CD4-positive, alpha-beta T cell treated with Interleukin-21 for 1 hour (primary cell): ENCODE data around the gene ADAMTS3.
"Not testable (repeated sequence)": the region's sequence is repeated elsewhere in the genome, so short reads cannot be mapped to it uniquely, and the experiment has no call there.

Source experiments
- DNase-seq: peaks from one replicate; pipeline ENCODE4 v3.0.0-alpha.2; 2020

The ADAMTS3 gene

DNA sequence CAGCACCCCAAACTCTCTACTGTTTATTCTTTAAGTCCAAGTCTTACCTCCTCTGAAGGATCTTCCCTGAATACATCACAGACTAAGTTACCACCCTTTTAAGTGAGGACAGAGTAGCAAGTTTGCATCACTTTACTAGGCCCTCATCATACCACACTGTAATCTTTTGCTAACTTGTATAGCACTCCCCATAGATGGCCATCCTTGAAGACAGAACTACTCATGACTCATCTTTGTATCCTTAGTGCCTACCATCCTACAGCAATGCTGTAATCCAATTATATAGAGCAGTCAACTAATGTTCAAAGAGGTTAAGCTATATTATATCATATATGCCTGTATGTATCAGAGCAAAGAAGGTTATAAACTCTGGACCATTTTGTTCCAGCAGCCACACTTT is 101.4 kb downstream of the ADAMTS3 start:
- no peak for DNase-seq

DNA sequence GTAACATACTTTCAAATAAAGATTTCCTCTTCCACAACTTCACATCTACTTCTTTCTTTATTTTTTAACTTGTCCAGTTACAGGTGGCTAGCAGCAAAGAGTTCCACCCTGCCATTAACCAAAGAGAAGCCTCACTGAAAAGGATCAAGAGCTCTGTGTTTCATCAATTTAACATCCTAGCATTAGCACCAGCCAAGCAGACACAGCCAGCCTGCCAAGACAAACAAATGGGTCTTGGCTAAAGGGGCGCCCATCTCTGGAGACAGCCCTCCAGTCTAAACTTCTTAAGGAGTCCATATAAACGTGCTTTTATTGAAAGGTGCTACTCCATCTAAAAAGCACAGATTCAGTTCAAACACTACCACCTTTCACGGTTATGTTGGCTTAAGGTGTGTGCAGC is 105.3 kb downstream of the ADAMTS3 start:
- DNase-seq = no peak

DNA sequence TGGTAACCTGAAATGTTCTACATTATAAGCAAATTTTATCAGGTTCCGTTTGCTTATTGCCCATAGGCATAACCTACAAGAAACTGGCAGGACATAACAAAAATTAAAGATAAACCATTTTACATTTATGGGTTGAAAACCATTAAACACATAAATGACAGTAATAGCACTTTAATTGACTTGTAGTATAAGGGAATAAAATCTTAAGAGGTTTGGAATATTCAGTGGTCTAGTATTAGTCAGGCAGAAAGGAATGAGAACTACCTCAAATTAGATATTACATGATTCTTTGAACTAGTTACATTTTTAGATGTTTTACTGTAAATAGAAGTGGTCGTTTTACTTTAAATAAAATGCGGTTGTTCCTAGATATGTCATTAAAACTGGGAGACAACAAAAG is 111.9 kb downstream of the ADAMTS3 start:
- no peak for DNase-seq

DNA sequence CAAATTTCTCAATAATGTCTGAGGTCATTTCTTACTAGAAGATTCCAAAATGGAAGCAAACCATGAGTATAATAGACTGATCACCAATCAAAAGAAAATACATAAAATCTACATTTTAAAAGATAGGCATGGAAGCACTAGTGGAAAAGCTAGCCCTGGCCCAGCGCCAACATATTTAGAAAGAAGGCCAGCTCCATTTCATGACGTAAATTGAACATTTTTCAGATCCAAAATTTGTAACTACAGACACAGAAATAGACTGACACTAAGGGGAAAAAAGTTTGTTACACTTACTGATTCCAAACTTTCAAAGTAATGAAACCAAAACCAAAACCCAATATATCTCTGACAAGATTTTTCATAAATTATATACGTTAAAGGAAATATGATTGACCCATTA is 117.7 kb downstream of the ADAMTS3 start:
- no peak for DNase-seq

DNA sequence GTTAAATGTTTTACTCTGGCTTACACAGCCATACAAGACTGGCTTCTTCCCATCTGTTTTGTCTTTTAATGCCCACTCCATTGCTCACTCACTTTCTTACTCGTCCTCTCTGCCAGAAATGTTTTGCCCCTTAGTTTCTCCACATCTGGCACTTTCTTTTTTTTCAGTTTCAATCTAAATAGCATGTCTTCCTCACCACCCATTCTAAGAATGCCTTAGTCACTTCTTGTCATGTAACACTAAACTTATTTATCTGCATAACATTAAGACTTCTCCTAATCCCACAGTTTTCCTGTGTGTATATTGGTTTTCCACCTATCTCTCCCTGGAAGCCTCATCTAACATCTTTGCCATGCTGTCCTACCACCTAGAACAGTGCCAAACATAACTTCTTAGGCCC is 119.3 kb downstream of the ADAMTS3 start:
- DNase-seq = no peak

DNA sequence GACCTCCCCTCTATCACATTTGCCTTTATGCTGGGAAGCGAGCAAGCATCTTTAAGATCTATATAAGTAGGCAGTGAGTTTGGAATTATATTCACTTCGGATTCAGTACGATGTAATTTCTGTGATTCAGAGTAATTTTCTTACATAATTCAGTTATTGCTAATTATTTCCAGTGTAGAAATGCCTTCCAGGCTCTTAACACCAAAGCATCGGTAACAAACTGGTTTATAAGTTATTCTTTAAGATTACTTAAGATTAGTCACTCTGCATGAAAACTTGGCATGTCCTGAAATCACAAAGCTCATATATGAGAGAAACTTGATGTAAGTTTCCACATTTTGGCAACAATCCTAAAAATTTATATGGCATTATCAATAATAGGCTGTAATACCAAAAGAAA is 120.8 kb downstream of the ADAMTS3 start:
- DNase-seq = no peak

DNA sequence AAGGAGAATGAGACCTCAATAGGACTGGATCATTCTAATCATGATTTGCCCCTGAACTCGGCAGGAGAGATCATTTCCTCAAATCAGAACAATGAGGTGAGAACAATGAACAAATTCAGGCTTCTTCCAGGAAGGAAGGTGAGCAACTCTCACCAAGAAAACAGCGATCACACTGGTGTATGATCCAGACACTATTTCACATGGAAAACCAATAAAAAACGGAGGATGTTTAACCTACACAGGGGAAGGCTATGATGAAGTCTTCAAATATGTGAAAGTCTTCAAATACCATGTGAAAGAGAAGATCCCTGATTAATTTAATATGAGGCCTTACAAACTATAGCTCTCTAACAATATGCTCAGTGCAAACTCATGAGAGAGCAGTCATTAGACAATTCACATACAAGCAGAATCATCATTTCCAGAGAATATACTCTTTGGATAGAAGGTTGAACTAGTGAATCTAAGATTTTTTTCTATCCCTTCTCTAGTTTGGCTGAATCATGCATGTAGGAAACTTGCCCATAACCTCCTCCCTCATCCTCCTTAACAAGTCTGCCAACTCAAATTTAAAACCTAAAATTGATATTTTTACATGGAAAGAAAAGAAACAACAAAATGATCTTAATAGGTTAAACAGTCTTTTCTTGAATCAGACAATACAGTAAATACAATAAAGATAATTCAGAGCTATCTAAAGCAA is 122.5 kb downstream of the ADAMTS3 start:
- DNase-seq = no peak

DNA sequence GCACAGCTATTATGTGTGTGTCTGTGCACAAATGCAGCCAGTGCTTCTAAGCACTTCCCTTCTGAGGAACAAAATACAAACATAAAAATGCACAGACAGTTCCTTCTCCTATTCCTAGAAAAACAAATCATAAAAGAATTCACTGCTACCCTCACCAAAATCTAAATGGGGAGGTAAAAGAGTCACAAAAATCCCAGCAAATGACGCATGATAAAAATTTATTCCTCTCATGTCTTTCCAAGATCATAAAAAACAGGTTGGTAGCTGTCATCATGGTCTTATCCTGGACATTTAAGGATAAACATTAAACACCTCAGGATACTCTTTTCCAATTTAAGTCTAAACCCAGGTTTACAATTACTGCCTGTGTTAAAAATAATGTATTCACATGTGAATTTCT is 124.9 kb downstream of the ADAMTS3 start:
- no peak for DNase-seq

DNA sequence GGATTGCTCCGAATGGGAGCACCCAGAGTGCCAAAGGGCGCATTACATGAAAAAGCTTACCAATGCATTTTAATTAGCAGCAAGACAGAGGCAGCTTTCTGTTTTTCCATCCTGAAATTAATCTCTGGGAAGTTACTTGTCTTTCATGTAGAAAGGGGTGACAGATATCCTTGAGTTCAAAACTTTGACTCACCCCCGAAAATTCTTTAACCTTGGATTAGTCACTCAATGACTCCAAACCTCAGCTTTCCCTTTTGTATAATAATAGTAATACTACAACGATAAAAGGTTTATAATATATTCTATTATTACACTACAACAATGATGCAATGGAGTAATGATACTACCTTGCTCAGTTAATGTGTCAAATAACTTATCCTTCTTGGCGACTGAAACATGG is 126.3 kb downstream of the ADAMTS3 start:
- DNase-seq = no peak

DNA sequence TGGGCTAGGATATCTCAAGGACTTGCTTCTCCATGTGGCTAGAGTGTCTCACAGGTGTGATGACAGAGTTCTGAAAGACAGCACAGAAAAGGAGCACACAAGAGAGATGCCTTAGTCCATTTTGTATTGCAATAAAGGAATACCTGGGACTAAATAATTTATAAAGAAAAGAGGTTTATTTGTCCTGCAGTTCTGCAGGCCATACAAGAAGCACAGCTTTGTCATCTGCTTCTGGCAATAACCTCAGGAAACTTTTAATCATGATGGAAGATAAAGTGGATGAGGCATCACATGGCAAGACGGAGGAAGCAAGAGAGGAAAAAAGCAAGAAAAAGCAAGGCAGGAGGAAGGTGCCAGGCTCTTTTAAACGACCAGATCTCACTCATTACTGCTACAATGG is 126.9 kb downstream of the ADAMTS3 start:
- no peak for DNase-seq

DNA sequence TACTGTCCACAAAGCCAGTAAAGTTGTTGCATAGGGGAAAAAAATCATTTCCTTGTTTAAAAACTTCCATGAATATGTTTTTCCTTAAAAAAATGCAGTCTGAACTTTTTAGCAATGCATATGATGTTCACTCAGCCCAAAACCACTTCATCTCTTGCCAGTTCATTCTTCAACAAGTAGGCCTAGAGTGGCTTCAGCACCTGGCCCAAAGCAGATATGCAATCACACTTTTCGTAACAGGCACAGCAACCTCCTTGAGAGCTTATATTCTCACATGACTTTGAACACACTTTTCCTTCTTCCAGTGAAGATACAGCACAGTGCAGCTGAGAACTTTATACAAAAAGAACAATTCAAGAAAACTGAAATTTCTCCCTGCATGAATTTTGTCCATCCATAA is 128.6 kb downstream of the ADAMTS3 start:
- no peak for DNase-seq

DNA sequence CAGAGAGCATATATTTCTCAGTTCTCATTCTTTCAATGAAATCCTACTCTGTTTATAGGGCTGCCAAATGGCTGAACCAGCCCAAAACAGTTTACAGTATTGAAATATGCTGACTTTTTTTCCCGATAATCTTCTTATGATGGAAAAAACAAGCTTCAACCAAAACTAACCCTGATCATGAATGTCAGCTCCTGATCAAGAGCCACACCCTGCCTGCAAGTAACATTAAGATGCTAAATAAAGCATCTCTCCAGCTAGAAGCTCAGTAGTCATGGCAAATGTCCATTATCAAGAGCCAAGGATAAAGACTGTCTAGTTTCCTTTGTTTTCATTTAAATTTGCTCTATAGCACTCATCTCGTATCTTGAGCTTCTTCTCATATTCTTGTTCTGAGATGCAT is 136.0 kb downstream of the ADAMTS3 start:
- no peak for DNase-seq

DNA sequence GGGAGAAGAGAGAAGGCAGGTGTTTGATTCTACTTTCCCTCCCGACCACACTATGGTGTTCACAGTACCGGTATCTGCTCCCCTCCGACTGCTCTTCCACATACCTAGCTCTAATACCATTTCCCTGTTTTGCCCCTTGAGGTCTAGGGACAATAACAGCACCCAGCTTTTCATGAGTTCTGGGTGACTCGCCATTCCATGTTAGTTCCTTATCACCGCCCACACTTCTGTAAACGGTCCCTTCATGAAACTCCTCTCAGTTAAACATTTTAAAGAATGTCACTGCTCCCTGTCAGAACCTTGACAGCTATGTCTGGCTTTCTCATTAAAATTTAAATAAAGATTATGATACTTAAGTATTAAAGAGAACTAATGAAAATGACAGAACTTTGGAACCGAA is 136.7 kb downstream of the ADAMTS3 start:
- no peak for DNase-seq

DNA sequence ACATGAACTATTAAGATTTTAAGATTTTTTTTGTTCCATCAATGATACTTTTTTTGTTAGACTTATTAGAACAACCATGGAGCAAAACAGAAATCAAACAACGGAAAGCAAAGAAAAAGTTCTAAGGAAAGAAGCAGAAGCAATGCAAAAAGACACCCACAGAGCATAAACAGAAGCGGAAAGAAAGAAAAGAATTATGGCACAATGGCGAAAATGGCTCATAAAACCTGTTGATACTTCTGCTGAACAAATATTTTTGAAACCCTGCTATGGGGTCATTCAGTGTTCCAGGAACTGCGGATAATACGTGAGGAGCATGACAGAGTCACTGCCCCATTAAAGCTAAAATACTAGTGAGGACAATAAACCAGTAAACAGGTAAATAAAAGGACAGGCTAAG is 138.0 kb downstream of the ADAMTS3 start:
- DNase-seq = no peak

DNA sequence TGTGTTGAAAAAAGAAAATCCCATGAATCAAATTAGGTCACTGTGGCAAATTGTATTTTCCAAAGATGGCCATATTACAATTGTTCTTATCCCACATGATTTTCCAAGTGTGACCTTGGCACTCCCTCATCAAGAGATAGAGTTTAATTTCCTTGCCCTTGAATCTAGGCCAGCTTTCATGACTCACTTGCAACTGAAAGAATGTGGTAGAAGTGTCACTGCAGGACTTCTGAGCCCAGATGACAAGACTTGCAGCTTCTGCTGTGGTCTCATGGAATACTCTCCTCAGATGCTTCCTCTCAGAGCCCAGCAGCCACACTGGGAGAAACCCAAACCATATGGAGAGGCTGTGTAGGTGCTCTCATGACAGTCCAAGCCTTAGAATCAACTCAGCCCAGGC is 139.0 kb downstream of the ADAMTS3 start:
- no peak for DNase-seq

DNA sequence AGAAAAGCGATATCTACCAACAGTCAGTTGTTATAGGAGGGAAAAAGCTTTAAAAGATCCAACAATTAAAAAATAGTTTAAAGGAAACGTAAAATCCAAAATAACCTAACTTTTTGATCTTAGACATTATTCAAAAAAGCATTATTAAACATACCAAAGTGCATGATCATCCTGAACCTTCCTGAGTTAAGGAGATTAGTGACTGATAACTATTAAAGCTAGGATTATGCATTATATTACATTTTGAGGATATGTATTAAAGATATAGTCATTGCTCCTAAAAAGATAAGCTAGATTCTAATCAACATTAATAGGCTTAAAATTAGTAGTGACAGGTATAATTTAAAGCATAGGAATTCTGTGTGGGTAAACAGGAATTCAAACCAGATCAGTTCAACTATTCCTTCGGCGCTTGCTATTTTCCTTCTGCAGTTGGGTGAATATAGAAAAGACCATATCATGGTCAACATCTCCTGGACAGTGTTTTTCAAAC is 139.6 kb downstream of the ADAMTS3 start:
- DNase-seq = no peak

DNA sequence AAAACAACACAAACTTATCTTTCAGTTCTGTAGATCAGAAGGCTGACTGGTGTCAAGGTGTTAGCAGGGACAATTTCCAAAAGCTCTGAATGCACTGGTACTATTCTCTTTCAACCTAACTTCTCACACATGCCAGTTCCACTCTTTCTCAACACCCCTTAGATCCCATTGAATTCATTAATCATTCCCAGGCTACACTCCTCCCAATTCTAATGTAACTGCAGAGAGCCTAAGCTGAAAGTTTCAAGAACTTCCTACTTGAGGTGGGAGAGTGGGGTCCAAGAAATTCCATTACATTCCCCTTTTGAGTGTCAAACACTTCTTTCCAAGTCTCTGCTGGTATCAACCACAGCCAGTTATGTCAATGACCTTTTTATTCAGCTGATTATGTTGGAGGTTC is 142.0 kb downstream of the ADAMTS3 start:
- DNase-seq = no peak

DNA sequence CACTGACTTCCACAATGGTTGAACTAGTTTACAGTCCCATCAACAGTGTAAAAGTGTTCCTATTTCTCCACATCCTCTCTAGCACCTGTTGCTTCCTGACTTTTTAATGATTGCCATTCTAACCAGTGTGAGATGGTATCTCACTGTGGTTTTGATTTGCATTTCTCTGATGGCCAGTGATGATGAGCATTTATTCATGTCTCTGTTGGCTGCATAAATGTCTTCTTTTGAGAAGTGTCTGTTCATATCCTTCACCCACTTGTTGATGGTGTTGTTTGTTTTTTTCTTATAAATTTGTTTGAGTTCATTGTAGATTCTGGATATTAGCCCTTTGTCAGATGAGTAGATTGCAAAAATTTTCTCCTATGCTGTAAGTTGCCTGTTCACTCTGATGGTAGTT is 143.1 kb downstream of the ADAMTS3 start:
- DNase-seq = not testable (repeated sequence)

DNA sequence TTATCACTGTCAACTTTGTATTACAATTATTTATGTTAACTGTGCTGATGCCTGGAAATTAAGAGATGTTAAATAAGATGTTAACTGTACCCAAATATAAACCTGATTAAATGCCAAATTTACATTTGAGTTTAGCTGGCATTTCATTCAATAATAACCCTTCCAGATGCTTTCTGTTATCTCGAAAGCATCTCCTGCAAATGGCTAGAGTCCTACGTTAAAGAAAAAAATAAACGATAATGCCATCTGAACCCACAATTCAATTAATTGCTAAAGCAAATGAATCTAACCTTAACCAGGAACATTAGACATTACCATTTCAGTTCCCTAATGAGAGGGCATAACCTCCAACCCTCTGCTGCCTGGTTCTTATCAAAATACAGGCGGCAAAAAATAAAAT is 145.0 kb downstream of the ADAMTS3 start:
- no peak for DNase-seq

DNA sequence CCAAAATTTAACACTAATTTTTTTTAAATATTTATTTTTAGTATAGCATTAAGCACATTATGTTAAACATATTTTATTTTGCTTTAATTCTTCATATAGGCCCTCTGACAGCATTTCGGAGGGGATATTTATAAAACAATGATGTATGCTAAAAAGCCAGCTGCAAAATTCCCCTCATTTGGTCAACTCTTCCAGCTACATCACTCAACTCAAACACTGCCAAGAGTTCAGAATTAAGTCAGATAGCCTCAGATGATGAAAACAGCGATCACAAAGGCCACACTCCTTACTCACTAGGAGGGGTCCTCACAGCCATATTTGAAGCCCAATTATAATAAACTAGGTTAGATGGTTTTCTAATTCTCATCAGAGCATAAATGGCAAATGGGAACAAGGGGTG is 146.6 kb downstream of the ADAMTS3 start:
- DNase-seq = no peak

DNA sequence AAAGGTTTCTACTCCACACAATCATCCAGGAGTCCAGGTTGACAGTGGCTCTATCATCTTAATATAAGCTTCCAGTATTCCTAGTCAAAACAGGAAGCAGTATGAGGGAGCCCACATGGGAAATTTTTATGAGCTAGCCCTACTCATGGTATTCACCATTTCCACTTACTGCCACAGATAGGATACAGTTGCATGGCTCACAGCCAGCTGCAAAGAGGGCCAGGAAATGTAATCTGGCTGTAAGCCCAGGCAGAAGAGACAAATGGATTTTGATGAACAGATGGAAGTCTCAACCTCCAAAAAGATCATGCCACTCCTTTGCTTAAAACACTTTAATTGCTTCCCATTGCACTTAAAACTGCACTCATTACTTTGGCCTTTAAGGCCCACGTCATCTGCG is 150.6 kb downstream of the ADAMTS3 start:
- DNase-seq = no peak

DNA sequence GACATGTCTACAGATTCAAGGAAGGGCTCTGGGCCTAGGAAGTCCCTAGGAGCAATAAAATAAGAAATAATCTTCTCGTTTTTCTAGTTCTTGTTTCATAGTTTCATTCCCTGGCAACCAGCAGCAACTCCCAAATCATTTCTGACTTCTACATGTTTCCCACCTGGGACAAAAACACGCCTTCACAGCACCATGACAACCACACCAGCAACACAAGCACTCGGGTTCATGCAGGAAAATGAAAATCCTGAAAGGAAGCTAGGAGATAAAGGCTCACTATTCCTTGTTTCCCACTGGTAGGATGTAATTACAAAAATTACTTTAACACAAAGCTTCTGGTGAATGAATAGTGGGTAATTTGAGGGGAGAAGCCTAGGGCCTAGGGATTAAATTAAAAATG is 158.9 kb downstream of the ADAMTS3 start:
- DNase-seq = no peak

DNA sequence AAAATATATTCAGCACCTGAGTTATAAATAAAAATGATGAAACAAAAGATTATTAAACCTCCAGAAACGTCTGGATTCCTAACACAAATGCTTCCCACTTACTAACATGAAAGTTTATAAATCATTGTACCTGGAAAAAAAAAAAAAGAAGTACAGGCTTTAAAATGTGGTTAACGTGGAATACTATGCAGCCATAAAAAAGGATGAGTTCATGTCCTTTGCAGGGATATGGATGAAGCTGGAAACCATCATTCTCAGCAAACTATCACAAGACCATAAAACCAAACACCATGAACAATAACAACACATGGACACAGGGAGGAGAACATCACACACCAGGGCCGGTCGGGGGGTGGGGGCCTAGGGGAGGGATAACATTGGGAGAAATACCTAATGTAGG is 160.5 kb downstream of the ADAMTS3 start:
- DNase-seq = no peak

DNA sequence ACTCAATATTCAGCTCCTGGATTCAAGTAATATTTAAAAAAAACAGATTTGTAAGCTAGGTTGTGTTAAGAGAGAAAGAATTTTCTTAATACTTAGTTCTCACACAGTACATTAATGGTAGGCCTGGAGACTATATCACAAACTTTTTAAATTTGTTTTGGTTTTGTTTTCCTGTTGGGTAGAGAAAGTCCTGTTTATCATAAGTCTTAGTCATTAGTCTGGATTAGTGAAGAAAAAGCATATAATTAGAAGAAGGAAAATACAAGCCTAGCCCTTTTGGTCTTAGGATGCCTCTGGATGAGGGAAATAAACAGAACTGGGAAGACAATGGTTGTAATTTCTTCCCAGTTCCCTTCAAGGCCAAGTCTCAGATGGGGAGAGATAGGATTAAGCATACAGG is 163.6 kb downstream of the ADAMTS3 start:
- DNase-seq = no peak

DNA sequence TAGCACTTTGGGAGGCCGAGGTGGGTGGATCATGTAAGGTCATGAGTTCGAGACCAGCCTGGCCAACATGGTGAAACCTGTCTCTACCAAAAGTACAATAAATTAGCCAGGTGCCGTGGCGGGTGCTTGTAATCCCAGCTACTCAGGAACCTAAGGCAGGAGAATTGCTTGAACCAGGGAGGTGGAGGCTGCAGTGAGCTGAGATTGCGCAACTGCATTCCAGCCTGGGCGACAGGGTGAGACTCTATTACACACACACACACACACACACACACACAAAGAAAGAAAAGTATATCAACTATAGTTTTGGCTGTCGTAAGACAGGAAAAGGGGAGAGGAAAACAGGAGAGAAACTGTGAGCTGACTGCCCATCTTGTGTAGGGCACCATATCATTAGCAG is 171.7 kb downstream of the ADAMTS3 start:
- DNase-seq = no peak
